Stimulated activated CD4-positive, alpha-beta T cell treated with anti-CD3 and anti-CD28 coated beads, Interleukin-2, amount 100 ng/mL, for 4 hours (primary cell): Measurements from ENCODE around the gene KCNB1.

Experiments
- DNase-seq: peaks from one replicate; pipeline ENCODE4 v3.0.0-alpha.2; 2020; ENCODE audit warnings: low read depth

Gene KCNB1

GRCh38 chr20:49388744-49389143 is 93.7 kb downstream of the KCNB1 start:
- DNase-seq: no peak

GRCh38 chr20:49387581-49387939 is 94.9 kb downstream of the KCNB1 start:
- DNase-seq: no peak

- DNase-seq: no peak
These were observed 95.5 kb downstream of the KCNB1 start for GRCh38 chr20:49386848-49387580.

GRCh38 chr20:49385465-49385864 is 97.0 kb downstream of the KCNB1 start:
- no peak for DNase-seq

- peak; percentile 29 for DNase-seq
These were observed 97.7 kb downstream of the KCNB1 start for GRCh38 chr20:49384437-49385434.

GRCh38 chr20:49381558-49382493 is 100.6 kb downstream of the KCNB1 start:
- DNase-seq: no peak

GRCh38 chr20:49380337-49380780 is 102.1 kb downstream of the KCNB1 start:
- no peak for DNase-seq

GRCh38 chr20:49379338-49379737 is 103.1 kb downstream of the KCNB1 start:
- no peak for DNase-seq

- no peak for DNase-seq
These were observed 105.1 kb downstream of the KCNB1 start for GRCh38 chr20:49377326-49377725.

- no peak for DNase-seq
These were observed 107.3 kb downstream of the KCNB1 start for GRCh38 chr20:49375170-49375569.

- no peak for DNase-seq
These were observed 110.3 kb downstream of the KCNB1 start for GRCh38 chr20:49372095-49372734.

- DNase-seq: no peak
These were observed 113.9 kb downstream of the KCNB1 start for GRCh38 chr20:49368596-49368995.

- DNase-seq: no peak
These were observed 115.4 kb downstream of the KCNB1 start for GRCh38 chr20:49367113-49367512.

- no peak for DNase-seq
These were observed 115.8 kb downstream of the KCNB1 start for GRCh38 chr20:49366687-49367086.

- no peak for DNase-seq
These were observed 120.4 kb downstream of the KCNB1 start for GRCh38 chr20:49361862-49362660.

- DNase-seq: no peak
These were observed 122.1 kb downstream of the KCNB1 start for GRCh38 chr20:49360242-49360968.

- no peak for DNase-seq
These were observed 125.8 kb downstream of the KCNB1 start for GRCh38 chr20:49356676-49357075.

- DNase-seq: no peak
These were observed 127.8 kb downstream of the KCNB1 start for GRCh38 chr20:49354673-49355072.

- no peak for DNase-seq
These were observed 129.1 kb downstream of the KCNB1 start for GRCh38 chr20:49353348-49353747.

- DNase-seq: no peak
These were observed 129.7 kb downstream of the KCNB1 start for GRCh38 chr20:49352751-49353150.
